AML-193 (cell line): ENCODE results near the gene IKBIP.
"Not testable (repeated sequence)": the region's sequence is repeated elsewhere in the genome, so short reads cannot be mapped to it uniquely, and the experiment has no call there.

ENCODE experiments used
- DNase-seq, 2 experiments: peaks; one replicate each; lab custom pipeline; 2025; lab: John Stamatoyannopoulos, UW

Gene IKBIP

DNA sequence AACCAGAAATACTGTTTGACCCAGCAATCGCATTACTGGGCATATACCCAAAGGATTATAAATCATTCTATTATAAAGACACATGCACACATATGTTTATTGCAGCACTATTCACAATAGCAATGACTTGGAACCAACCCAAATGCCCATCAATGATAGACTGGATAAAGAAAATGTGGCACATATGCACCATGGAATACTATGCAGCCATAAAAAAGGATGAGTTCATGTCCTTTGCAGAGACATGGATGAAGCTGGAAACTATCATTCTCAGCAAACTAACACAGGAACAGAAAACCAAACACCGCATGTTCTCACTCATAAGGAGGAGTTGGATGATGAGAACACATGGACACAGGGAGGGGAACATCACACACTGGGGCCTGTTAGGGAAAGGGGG, 67.8 kb downstream of the IKBIP start:
- DNase-seq, result not testable (repeated sequence)

- DNase-seq, result no peak
These were observed 69.6 kb downstream of the IKBIP start for GRCh38 chr12:98575013-98575412.
